ENCODE results near the gene ZDHHC14. TPM values are rescaled to one million over a fixed set of nuclear protein-coding genes. Genes with fewer than 3 reads are reported as not detected.

ZDHHC14 gene
- total RNA-seq, 2 experiments from 2014 or later = 1.3 to 1.6 TPM

- H3K9me3 ChIP-seq (ENCODE audit: control insufficient read depth in 1 of 2, insufficient read depth in 1 of 2, low read length in 2 of 2) = no peaks in the 10 kb centered on the region
- ATAC-seq (ENCODE audit: poor library complexity) = no peak
- TF ChIP-seq, protein P1, sequence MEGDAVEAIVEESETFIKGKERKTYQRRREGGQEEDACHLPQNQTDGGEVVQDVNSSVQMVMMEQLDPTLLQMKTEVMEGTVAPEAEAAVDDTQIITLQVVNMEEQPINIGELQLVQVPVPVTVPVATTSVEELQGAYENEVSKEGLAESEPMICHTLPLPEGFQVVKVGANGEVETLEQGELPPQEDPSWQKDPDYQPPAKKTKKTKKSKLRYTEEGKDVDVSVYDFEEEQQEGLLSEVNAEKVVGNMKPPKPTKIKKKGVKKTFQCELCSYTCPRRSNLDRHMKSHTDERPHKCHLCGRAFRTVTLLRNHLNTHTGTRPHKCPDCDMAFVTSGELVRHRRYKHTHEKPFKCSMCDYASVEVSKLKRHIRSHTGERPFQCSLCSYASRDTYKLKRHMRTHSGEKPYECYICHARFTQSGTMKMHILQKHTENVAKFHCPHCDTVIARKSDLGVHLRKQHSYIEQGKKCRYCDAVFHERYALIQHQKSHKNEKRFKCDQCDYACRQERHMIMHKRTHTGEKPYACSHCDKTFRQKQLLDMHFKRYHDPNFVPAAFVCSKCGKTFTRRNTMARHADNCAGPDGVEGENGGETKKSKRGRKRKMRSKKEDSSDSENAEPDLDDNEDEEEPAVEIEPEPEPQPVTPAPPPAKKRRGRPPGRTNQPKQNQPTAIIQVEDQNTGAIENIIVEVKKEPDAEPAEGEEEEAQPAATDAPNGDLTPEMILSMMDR (IDR thresholded peaks at IDR 0.05) = no peak
- H3K4me1 ChIP-seq (ENCODE audit: insufficient read depth, low read length) = no peaks in the 10 kb centered on the region
- H3K36me3 ChIP-seq (ENCODE audit: insufficient read depth, low read length) = no peaks in the 10 kb centered on the region
- ChIA-PET POLR2A (no interaction called here), CTCF (no interaction called here)
- no peak for DNase-seq
- no peak overlapping the region for H3K4me3 ChIP-seq (ENCODE audit: low read length)
- intact Hi-C loops (cut with DNase I, micrococcal nuclease) = no loop called here
- no peak overlapping the region for H3K27ac Mint-ChIP-seq
- H3K9me3 Mint-ChIP-seq = peaks cover 2% of the 10 kb centered on the region
- H3K27ac ChIP-seq (ENCODE audit: low read depth in 1 of 2, low read length in 2 of 2) = no peak overlapping the region
- no peaks in the 10 kb centered on the region for H3K4me1 Mint-ChIP-seq (ENCODE audit: low read depth)
- no peaks in the 10 kb centered on the region for H3K36me3 Mint-ChIP-seq (ENCODE audit: low read depth)
- no peaks in the 10 kb centered on the region for H3K27me3 ChIP-seq (ENCODE audit: control insufficient read depth in 1 of 2, insufficient read depth in 2 of 2, low read length in 2 of 2)
- no peak overlapping the region for H3K4me3 Mint-ChIP-seq
- no peaks in the 10 kb centered on the region for H3K27me3 Mint-ChIP-seq
Observed at GRCh38 chr6:157621406-157621805, 240.4 kb downstream of the ZDHHC14 start.

DNA sequence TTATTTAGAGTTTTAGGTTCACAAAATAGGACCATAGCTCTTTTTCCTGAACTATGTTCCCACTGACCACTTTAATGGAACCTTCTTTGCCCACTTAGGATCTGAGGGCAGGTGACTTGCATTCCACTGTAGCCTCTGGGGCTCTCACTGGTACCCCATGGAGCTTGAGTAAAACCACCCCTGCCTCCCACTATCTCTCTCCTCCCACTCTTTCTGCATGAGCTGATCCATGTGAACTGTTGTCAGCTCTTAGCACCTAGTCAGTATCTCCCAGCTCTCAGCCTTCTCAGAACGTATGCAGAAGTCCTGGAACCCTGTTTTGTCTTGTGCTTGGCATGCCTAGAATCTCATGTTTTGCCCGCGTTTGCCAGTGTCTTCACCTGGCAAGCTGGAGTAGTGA lies 241.4 kb downstream of the ZDHHC14 start:
- H3K27me3 Mint-ChIP-seq = no peaks in the 10 kb centered on the region
- Histone ChIP-seq H3K36me3 (ENCODE audit: insufficient read depth, low read length) (no peaks in the 10 kb centered on the region), H3K27ac (ENCODE audit: low read depth in 1 of 2, low read length in 2 of 2) (no peak overlapping the region), H3K9me3 (ENCODE audit: control insufficient read depth in 1 of 2, insufficient read depth in 1 of 2, low read length in 2 of 2) (no peaks in the 10 kb centered on the region), H3K4me1 (ENCODE audit: insufficient read depth, low read length) (no peaks in the 10 kb centered on the region), H3K4me3 (ENCODE audit: low read length) (no peak overlapping the region), H3K27me3 (ENCODE audit: control insufficient read depth in 1 of 2, insufficient read depth in 2 of 2, low read length in 2 of 2) (no peaks in the 10 kb centered on the region)
- TF ChIP-seq, protein P1 (IDR thresholded peaks at IDR 0.05) = no peak
- no peaks in the 10 kb centered on the region for H3K36me3 Mint-ChIP-seq (ENCODE audit: low read depth)
- peaks cover 2% of the 10 kb centered on the region for H3K9me3 Mint-ChIP-seq
- H3K4me1 Mint-ChIP-seq (ENCODE audit: low read depth) = no peaks in the 10 kb centered on the region
- no peak overlapping the region for H3K4me3 Mint-ChIP-seq
- H3K27ac Mint-ChIP-seq = no peak overlapping the region
- intact Hi-C loops (cut with DNase I, micrococcal nuclease) = no loop called here
- DNase-seq (no peak), ATAC-seq (ENCODE audit: poor library complexity) (no peak)
- CTCF ChIA-PET = no interaction called here
- POLR2A ChIA-PET = no interaction called here

- no peaks in the 10 kb centered on the region for H3K27me3 Mint-ChIP-seq
Observed at GRCh38 chr6:157625111-157625510, 244.1 kb downstream of the ZDHHC14 start.

More at GRCh38 chr6:157625111-157625510, 244.1 kb downstream of the ZDHHC14 start:
- Histone ChIP-seq H3K9me3 (ENCODE audit: control insufficient read depth in 1 of 2, insufficient read depth in 1 of 2, low read length in 2 of 2) (no peaks in the 10 kb centered on the region), H3K4me1 (ENCODE audit: insufficient read depth, low read length) (no peaks in the 10 kb centered on the region), H3K4me3 (ENCODE audit: low read length) (no peak overlapping the region), H3K27ac (ENCODE audit: low read depth in 1 of 2, low read length in 2 of 2) (no peak overlapping the region), H3K36me3 (ENCODE audit: insufficient read depth, low read length) (no peaks in the 10 kb centered on the region), H3K27me3 (ENCODE audit: control insufficient read depth in 1 of 2, insufficient read depth in 2 of 2, low read length in 2 of 2) (no peaks in the 10 kb centered on the region)
- Mint-ChIP-seq H3K9me3 (peaks cover 2% of the 10 kb centered on the region), H3K4me1 (ENCODE audit: low read depth) (peaks cover 7% of the 10 kb centered on the region), H3K36me3 (ENCODE audit: low read depth) (no peaks in the 10 kb centered on the region), H3K4me3 (no peak overlapping the region), H3K27ac (no peak overlapping the region)
- intact Hi-C loops (cut with DNase I, micrococcal nuclease) = no loop called here
- ChIA-PET CTCF (no interaction called here), POLR2A (no interaction called here)
- ATAC-seq (ENCODE audit: poor library complexity) (no peak), DNase-seq (no peak)
- TF ChIP-seq, protein P1 (IDR thresholded peaks at IDR 0.05) = no peak
